OCI-LY7 (cell line): ENCODE results near the gene RASGRP3.

Source experiments
- CTCF ChIP-seq: fragments of 200-600 bp; sonication (generic); conservative IDR thresholded peaks from 2 replicates; pipeline ENCODE4 v1.5.1; 2014; ENCODE audit warnings: mild to moderate bottlenecking, antibody characterized with exemption, low read length, moderate library complexity, mixed read lengths
- EZH2phosphoT487 ChIP-seq: fragments of 200-600 bp; sonication (generic); IDR thresholded peaks from 2 replicates; pipeline ENCODE4 v1.6.1; 2018; ENCODE audit warnings: low read depth, borderline replicate concordance, mild to moderate bottlenecking, mixed run types, antibody characterized with exemption, low read length, moderate library complexity, mixed read lengths

- TF ChIP-seq CTCF, result no peak
- TF ChIP-seq EZH2phosphoT487, result no peak
Observed at GRCh38 chr2:33530690-33531548, 54.5 kb downstream of the RASGRP3 start.
